ENCODE results near the gene TTC39C.
"Not testable (repeated sequence)": the region's sequence is repeated elsewhere in the genome, so short reads cannot be mapped to it uniquely, and the experiment has no call there.

TTC39C gene

DNA sequence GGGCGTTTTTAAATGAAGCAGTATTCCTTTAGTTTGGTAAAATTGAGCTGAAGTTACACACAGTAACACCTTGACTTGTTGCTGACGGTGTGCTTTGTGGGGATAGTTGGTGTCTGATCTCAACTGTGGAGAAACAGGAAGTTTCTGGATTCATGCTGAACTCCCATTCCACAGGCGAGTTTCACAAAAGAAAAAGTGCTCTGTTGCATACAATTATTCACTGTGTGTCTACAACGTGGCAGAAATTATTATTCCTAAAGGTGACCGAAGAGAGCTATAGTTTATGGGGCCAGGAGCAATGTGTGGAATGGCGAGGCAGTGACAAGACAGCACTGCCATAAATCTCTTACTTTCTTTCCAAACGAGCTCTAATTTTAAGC lies 123.8 kb downstream of the TTC39C start:
- no peak for DNase-seq (ENCODE audit: low read depth)

DNA sequence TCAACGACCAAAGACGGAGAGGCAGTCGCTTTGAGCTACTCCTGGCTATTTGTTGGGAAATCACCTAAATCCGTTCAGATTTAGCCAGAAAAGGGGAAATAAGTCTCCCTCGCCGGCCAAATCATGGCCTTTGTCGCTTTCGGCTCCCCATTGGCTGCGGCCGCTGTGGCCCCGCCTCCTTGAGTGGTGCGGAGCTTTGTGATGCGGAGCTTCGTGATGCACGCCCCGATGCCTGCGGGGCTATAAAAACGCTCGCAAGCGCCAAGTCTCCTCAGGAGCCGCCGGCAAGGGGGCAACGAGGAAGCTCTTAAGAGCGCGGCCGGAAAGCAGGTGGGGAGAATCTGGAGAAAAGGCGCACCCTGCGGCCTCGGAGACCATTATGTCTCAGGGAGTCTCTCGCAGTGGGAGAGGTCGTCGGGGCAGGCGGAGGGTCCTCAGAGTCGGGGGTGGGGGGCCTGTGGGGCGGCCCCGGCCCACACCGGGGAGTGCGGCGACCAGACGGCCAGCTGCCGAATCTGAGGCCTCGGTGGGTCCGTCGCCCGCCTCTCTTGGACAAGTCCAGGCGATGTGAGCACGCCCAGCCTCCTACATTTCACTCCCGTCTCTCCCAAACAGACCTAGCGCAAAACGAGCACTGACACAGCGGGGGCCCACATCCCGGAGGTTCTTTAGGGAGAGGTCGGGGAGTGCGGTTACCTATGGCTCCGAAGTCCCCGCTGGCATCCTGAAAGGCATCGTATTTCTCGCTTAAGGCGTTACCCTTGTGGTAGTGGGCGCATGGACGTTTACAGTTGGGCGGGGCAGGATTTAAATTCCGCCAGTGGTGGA lies 124.4 kb downstream of the TTC39C start, which contains the start of gene CABYR:
CABYR (plus strand) TSS at position 274 of the 828 bp plus-strand sequence. CDS start 4,053 bp downstream, outside the sequence.
- DNase-seq (ENCODE audit: low read depth): peak; percentile 77

DNA sequence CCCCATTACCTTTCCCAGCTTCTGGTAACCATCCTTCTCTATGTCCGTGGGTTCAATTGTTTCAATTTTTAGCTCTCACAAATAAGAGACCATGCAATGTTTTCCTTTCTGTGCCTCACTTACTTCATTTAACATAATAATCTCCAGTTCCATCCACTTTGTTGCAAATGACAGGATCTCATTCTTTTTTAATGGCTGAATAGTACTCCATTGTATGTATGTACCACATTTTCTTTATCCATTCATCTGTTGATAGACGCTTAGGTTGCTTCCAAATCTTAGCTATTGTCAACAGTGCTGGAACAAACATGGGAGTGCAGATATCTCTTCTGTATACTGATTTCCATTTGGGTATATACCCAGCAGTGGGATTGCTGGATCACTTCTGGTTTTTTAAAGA lies 126.1 kb downstream of the TTC39C start:
- DNase-seq (ENCODE audit: low read depth): no peak

DNA sequence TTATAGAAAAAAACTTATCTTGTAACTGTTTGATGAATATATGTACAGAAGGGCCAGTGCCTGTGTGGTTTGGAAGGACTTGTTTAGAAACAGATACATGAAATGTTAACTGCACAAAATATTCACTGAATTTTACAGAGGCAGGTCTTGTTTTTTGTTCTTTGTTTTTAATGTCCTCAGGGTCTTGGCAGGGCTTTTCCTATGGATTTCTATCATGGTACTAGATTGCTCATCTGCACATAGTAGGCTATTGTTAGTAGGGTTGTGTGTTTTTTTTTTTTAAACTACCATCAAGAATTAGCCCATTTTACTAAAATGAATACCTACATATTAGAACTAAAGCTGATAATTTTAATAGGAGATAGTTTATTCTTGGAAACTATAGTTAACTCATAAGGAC lies 127.8 kb downstream of the TTC39C start:
- DNase-seq (ENCODE audit: low read depth): no peak

DNA sequence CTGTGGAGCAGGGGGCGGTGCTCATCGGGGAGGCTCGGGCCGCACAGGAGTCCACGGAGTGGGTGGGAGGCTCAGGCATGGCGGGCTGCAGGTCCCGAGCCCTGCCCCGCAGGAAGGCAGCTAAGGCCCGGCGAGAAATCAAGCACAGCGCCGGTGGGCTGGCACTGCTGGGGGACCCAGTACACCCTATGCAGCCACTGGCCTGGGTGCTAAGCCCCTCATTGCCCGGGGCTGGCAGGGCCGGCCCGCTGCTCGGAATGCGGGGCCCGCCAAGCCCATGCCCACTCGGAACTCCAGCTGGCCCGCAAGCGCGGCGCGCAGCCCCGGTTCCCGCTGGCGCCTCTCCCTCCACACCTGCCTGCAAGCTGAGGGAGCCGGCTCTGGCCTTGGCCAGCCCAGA lies 135.0 kb downstream of the TTC39C start:
- not testable (repeated sequence) for DNase-seq (ENCODE audit: low read depth)

DNA sequence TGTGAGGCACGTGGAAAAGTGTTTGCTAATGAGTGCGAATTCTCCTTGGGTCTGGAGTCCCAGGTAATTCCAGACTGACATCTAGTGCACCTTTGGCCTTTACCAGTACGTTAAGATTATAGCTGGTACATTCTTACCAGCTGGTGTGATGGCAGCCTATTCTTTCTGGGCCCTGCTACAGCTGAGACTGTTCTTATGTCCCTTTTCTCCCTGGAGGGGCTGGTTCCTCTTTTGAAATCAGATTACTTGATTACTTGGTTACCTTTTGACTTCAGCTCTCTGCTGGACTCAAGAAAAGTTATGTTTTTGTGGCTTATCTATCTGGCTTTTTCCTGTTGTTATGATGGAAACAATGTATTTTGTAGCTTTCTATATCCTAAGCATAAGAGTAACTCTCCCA lies 138.8 kb downstream of the TTC39C start:
- no peak for DNase-seq (ENCODE audit: low read depth)

DNA sequence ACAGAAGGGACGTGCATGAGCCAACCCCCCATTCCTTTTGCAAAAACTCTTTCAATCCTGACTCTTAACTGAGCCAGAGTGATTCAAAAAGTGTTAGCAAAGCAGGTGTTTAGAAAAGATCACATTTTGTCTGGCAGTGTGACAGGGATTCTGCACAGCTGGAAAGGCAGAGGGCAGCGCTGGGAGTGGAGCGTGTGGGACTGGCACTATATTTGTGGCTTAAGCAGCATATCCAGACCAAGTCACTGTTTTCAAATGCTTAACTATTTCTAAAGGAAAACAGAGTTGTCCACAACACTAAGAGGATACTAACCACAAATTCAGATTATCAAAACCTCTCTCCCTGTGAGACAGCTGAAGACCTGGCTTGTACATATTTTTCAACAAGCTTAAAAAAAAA lies 143.3 kb downstream of the TTC39C start:
- DNase-seq (ENCODE audit: low read depth): no peak

DNA sequence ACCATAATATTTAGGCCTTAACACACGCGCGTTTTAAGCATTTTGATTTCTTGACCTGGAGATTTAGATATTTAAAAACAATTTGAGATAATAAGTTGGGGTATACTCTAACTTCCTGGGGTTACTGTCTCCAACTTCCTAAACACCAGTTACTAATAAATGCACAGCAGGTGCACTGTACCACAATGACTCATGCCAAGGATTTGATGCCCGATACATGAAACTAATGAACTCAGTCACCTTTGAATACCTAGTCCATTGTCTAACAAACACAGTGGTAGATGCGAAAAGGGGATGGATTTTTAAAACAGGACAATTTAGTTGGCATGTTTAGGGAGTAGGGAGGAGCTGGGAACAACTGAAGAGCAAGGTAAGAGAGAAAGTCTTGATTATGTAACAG lies 145.5 kb downstream of the TTC39C start:
- no peak for DNase-seq (ENCODE audit: low read depth)

DNA sequence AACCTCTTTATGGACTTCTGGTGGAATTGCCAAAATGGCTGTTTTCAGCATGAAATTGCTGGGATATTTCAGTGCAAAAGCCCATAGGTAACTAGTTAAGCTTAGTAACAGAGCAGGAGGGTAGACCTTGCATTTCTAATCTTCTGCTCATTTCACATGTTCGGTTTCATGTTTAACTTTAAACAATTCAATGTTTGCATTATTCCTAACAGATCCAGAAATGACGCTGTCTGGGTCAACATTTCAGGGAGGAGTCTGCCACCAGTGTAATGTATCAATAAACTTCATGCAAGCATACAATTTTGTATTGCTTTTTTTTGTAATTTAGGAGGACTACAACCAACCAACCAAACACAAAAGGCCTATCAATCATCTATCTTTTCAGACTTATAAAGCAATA lies 146.8 kb downstream of the TTC39C start:
- no peak for DNase-seq (ENCODE audit: low read depth)

DNA sequence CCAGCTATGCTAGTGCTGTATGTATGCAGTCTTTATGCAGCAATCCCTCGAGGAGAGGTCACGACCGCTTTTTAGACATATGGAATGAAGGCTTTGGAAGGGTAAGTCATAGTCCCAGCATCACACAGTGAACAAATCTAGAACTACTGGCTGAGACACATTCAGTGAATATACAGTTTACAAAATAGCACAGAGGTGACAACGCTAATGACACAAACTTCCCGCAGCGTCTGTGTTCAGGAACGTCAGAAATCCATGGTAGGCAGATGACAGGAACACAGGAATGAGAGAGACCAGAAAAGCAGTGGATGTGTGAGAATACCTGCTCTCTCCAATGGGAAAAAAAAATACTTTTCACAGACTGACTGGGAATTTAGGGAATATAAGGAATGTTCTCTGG lies 153.9 kb downstream of the TTC39C start:
- no peak for DNase-seq (ENCODE audit: low read depth)

DNA sequence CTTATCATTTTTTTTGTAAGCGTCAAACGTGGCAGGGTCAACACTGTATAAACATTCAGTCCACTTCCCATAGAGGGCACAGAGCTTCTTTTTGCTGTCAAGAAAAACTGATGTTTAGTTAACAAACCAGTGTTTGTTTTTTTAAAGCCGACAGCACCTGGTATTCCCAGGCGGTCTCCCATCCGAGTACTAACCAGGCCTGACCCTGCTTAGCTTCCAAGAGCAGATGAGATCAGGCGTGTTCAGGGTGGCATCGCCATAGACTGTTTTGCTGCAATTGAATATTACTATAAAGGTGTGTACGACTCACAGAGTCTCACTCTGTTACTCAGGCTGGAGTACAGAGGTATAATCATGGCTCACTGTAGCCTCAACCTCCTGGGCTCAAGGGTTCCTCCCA lies 155.8 kb downstream of the TTC39C start:
- no peak for DNase-seq (ENCODE audit: low read depth)

DNA sequence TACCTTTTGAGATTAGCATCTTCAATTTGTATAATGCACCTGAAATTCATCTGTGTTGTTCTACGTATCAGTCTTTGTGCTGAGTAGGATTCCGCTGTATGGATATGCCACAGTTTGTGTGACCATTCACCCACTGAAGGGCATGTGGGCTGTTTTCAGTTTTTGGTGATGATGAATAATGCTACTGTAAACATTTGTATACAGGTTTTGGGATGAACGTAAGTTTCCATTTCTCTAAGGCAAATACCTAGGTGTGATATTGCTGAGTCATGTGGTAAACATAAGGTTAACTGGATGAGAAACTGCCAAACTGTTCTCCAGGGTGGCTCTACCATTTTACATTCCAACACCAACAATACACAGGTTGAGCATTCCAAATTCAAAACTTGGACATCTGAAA lies 159.4 kb downstream of the TTC39C start:
- DNase-seq (ENCODE audit: low read depth): no peak

DNA sequence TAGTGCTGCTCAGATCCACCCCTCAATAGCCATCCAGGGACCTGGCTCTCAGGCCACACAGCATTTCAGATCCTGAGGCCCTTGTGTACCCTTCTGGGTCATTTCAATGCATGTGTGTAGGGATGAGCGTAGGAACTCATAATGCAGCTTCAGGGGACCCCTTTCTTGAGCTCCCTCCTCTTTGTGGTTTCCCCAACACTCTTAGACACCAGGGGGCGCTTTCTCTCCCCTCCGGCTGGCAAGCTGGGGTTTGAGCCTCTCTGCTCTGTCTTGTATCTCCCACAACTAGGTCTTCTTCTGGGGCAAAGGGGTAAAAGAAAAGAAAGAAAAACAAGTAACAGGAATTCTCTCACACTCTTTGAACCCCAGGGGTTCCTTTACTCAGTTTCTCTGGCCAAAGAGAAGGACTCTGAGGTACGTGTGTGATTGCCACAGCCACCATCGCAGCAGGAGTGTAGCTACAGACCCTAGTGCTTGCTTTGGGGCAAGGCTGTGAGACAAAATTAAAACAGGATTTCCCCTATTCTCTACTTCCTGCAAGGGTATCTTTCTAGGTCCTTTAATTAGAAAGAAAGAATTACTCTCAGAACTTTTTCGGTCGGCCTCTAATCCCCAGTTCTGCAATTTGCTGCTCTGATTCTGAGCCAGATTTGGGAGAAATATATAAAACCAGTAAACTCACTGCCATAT lies 162.3 kb downstream of the TTC39C start:
- peak; percentile 7 for DNase-seq (ENCODE audit: low read depth)

DNA sequence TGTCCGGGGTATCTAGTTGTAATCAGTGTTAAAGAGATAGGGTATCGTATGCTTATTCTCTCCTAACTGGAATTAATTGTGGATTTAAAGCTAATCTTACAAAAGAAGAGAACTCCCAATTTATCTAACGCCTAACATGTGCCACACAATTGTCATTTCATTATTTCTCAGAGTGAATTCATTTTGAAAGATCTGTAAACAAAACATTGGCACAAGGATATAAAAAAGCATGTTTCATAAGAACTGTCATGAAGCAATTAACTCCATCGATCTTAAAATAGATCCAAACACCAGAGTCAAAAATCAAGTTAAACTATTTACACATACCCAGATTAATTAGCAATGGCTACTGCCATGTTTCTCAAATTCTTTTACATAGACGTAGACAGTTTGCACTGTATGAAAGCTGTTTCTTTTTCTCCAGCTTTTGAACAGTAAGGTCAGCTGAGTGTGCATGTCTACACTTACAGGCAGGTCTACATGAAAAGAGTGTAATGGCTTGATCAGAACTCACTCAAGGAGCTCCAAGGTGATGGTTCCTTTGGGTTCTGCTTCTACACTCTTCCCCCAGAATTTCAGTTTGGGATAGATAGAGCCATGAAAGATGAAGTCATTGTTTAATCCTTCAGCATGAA lies 163.1 kb downstream of the TTC39C start:
- no peak for DNase-seq (ENCODE audit: low read depth)

DNA sequence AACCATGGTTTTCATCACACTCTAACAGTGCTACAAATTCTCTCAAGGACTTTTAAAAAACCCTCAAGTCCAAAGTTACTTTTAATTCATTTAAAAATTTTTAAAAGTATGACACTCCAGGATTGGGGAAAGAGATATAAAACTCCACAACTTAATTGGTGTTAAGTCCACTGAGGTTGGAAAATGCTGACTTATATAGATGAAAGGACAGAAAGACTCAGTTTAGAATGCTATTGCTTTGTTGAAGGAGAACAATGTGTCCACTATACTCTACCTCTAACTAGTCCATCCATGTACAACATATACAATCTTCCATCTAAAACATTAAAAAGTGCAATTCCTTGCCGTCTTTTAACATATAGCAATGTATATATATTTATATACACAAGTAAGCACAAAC lies 165.5 kb downstream of the TTC39C start:
- DNase-seq (ENCODE audit: low read depth): no peak

DNA sequence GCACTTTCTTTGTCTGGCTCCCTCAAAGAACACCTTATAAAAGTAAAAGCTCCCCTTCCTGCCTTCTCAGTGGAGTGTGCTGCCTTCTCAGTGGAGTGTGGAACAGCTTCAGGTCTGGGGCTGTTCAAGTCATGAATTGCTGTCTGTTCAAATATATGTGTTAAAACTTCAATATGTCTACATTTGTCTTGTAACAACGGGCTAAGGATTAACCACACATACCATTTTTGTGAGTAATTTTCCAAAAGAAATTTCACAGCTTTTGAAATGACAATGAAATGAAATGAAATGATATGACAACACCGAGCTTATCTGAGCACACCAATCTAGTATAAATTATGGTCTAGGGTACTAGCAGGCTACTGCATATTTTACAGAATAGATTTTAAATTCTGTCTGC lies 167.3 kb downstream of the TTC39C start:
- peak; percentile 5 for DNase-seq (ENCODE audit: low read depth)
